HL-60 (cell line): ENCODE results near the gene LRMDA.

Experiments
- DNase-seq, 2 experiments: peaks; one replicate each; pipeline ENCODE4 v3.0.0-alpha.2; 2010 to 2020; ENCODE audit warnings: low read depth in 1 of 2, low spot score in 1 of 2
- H3K27ac ChIP-seq: fragments of 250-450 bp; sonication (Bioruptor Pico); replicated peaks from 2 replicates; pipeline ENCODE4 v1.5.1; 2020; ENCODE audit warnings: mild to moderate bottlenecking, moderate library complexity
- H3K27me3 ChIP-seq: fragments of 250-450 bp; sonication (Bioruptor Pico); 2 replicates; pipeline ENCODE4 v1.5.1; 2021; ENCODE audit warnings: mild to moderate bottlenecking, moderate library complexity; ENCODE audit not compliant: insufficient read depth, poor library complexity, severe bottlenecking
- H3K4me3 ChIP-seq: replicated peaks from 2 replicates; pipeline ENCODE4 v1.5.1; 2011; ENCODE audit warnings: mild to moderate bottlenecking, control low read depth, low read length; ENCODE audit not compliant: insufficient read depth
- CTCF ChIP-seq: IDR thresholded peaks from one replicate; pipeline ENCODE4 v1.5.1; 2011; ENCODE audit warnings: low read length, control low read depth, inconsistent platforms; ENCODE audit not compliant: insufficient read depth
- GABPA ChIP-seq: IDR thresholded peaks from 2 replicates; pipeline ENCODE4 v1.6.1; 2012; ENCODE audit warnings: low read depth
- POLR2AphosphoS5 ChIP-seq: IDR thresholded peaks from 2 replicates; pipeline ENCODE4 v1.6.1; 2012; ENCODE audit warnings: low read depth
- REST ChIP-seq: IDR thresholded peaks from 2 replicates; pipeline ENCODE4 v1.6.1; 2012; ENCODE audit warnings: low read depth; ENCODE audit not compliant: insufficient replicate concordance
- SPI1 ChIP-seq: IDR thresholded peaks from 2 replicates; pipeline ENCODE4 v1.6.1; 2012; ENCODE audit warnings: low read depth, mild to moderate bottlenecking, borderline replicate concordance

The LRMDA gene

GRCh38 chr10:75751232-75751631 is 319.8 kb downstream of the LRMDA start:
- TF ChIP-seq POLR2AphosphoS5 (no peak), REST (no peak), CTCF (no peak), SPI1 (no peak), GABPA (no peak)
- no peak for DNase-seq
- Histone ChIP-seq H3K27ac (no peak overlapping the region), H3K4me3 (no peak overlapping the region), H3K27me3 (no peaks in the 10 kb centered on the region)

- TF ChIP-seq SPI1 = no peak
- no peak for TF ChIP-seq REST
- no peak for TF ChIP-seq CTCF
- no peak for TF ChIP-seq POLR2AphosphoS5
- TF ChIP-seq GABPA = no peak
- no peaks in the 10 kb centered on the region for H3K27me3 ChIP-seq
- no peak overlapping the region for H3K4me3 ChIP-seq
- DNase-seq = no peak
- no peak overlapping the region for H3K27ac ChIP-seq
Measured at GRCh38 chr10:75753621-75754020, 322.2 kb downstream of the LRMDA start.

GRCh38 chr10:75754096-75754831 is 322.8 kb downstream of the LRMDA start:
- DNase-seq = no peak
- TF ChIP-seq POLR2AphosphoS5 (no peak), CTCF (no peak), REST (no peak), GABPA (no peak), SPI1 (no peak)
- no peak overlapping the region for H3K27ac ChIP-seq
- H3K27me3 ChIP-seq = no peaks in the 10 kb centered on the region
- H3K4me3 ChIP-seq = no peak overlapping the region
